Trophoblast cell (in vitro differentiated cells and primary cell): ENCODE data around the gene CCSAP.

Source experiments
- DNase-seq, 2 donors: peaks; one replicate each; pipeline ENCODE4 v3.0.0-alpha.2; 2016
- H2AFZ ChIP-seq: 2 replicates; pipeline ENCODE4 v1.6.1; 2013; ENCODE audit warnings: low read length, moderate library complexity, mild to moderate bottlenecking; ENCODE audit not compliant: insufficient read depth, poor library complexity
- H2AK5ac ChIP-seq: 2 replicates; pipeline ENCODE4 v1.6.1; 2013; ENCODE audit warnings: mild to moderate bottlenecking, low read length
- H2BK120ac ChIP-seq: 2 replicates; pipeline ENCODE4 v1.6.1; 2013; ENCODE audit warnings: low read length, mild to moderate bottlenecking, moderate library complexity; ENCODE audit not compliant: insufficient read depth, poor library complexity
- H2BK12ac ChIP-seq: 2 replicates; pipeline ENCODE4 v1.6.1; 2013; ENCODE audit warnings: mild to moderate bottlenecking, low read length, moderate library complexity
- H2BK5ac ChIP-seq: 2 replicates; pipeline ENCODE4 v1.6.1; 2013; ENCODE audit warnings: low read length, low read depth, moderate library complexity, mild to moderate bottlenecking; ENCODE audit not compliant: poor library complexity
- H3K14ac ChIP-seq: 2 replicates; pipeline ENCODE4 v1.6.1; 2013; ENCODE audit warnings: mild to moderate bottlenecking, low read length
- H3K18ac ChIP-seq: 2 replicates; pipeline ENCODE4 v1.6.1; 2013; ENCODE audit warnings: mild to moderate bottlenecking, low read length
- H3K23ac ChIP-seq: 2 replicates; pipeline ENCODE4 v1.6.1; 2013; ENCODE audit warnings: low read length
- H3K27ac ChIP-seq: 2 replicates; pipeline ENCODE4 v1.5.1; 2013; ENCODE audit warnings: low read depth, mild to moderate bottlenecking, inconsistent platforms, low read length, moderate library complexity
- H3K27me3 ChIP-seq: 2 replicates; pipeline ENCODE4 v1.6.1; 2013; ENCODE audit warnings: inconsistent platforms, mild to moderate bottlenecking, low read length, moderate library complexity; ENCODE audit not compliant: insufficient read depth
- H3K36me3 ChIP-seq, 2 experiments: 1 replicate in 1 of 2; 2 replicates in 1 of 2; pipeline ENCODE4 v1.6.1; 2013; ENCODE audit warnings: low read length in 2 of 2, mild to moderate bottlenecking in 2 of 2, moderate library complexity in 1 of 2; ENCODE audit not compliant: insufficient read depth in 2 of 2, control insufficient read depth in 1 of 2
- H3K4ac ChIP-seq: 2 replicates; pipeline ENCODE4 v1.6.1; 2013; ENCODE audit warnings: low read depth, mild to moderate bottlenecking, low read length, moderate library complexity
- H3K4me1 ChIP-seq, 2 experiments: 1 replicate in 1 of 2; 2 replicates in 1 of 2; pipeline ENCODE4 v1.6.1; 2013; ENCODE audit warnings: low read length in 2 of 2, mild to moderate bottlenecking in 2 of 2, moderate library complexity in 1 of 2; ENCODE audit not compliant: insufficient read depth in 2 of 2, control insufficient read depth in 1 of 2
- H3K4me2 ChIP-seq: 2 replicates; pipeline ENCODE4 v1.6.1; 2013; ENCODE audit warnings: inconsistent platforms, mild to moderate bottlenecking, low read length, moderate library complexity
- H3K4me3 ChIP-seq: 2 replicates; pipeline ENCODE4 v1.5.1; 2013; ENCODE audit warnings: mild to moderate bottlenecking, low read depth, low read length, inconsistent platforms
- H3K79me1 ChIP-seq: one replicate; pipeline ENCODE4 v1.6.1; 2013; ENCODE audit warnings: low read length
- H3K79me2 ChIP-seq: 2 replicates; pipeline ENCODE4 v1.6.1; 2013; ENCODE audit warnings: low read length, mild to moderate bottlenecking; ENCODE audit not compliant: control insufficient read depth, insufficient read depth, poor library complexity
- H3K9ac ChIP-seq: 2 replicates; pipeline ENCODE4 v1.6.1; 2013; ENCODE audit warnings: mild to moderate bottlenecking, low read length
- H3K9me3 ChIP-seq: 2 replicates; pipeline ENCODE4 v1.6.1; 2013; ENCODE audit warnings: low read depth, mild to moderate bottlenecking, control low read depth, inconsistent platforms, low read length; ENCODE audit not compliant: insufficient read depth
- H4K12ac ChIP-seq: 2 replicates; pipeline ENCODE4 v1.6.1; 2013; ENCODE audit warnings: low read depth, mild to moderate bottlenecking, low read length, moderate library complexity
- H4K8ac ChIP-seq: 2 replicates; pipeline ENCODE4 v1.6.1; 2013; ENCODE audit warnings: low read depth, mild to moderate bottlenecking, low read length, moderate library complexity
- H4K91ac ChIP-seq: one replicate; pipeline ENCODE4 v1.6.1; 2013; ENCODE audit warnings: low read depth, mild to moderate bottlenecking, low read length, moderate library complexity
- WGBS: extraction: QIAGEN DNeasy Blood & Tissue Kit; methylation state at CpG from one replicate; pipeline ENCODE4 v1.1.7; 2013; ENCODE audit warnings: missing lambda C conversion rate; ENCODE audit not compliant: insufficient read length, insufficient coverage; ENCODE audit errors: extremely low coverage; 5-methylcytosine and 5-hydroxymethylcytosine counted together

Gene CCSAP

GRCh38 chr1:229371624-229372023 is 28.8 kb upstream of the CCSAP start:
- DNase-seq, result peak; percentile 72 to 87
- no peaks in the 10 kb centered on the region for H3K4me1 ChIP-seq

GRCh38 chr1:229370601-229371021 is 27.8 kb upstream of the CCSAP start:
- no peaks in the 10 kb centered on the region for H3K36me3 ChIP-seq
- H2BK12ac ChIP-seq, result no peak overlapping the region
- H3K14ac ChIP-seq, result no peak overlapping the region
- DNase-seq, result no peak
- H3K27me3 ChIP-seq, result no peaks in the 10 kb centered on the region
- H3K27ac ChIP-seq, result no peak overlapping the region
- no peak overlapping the region for H3K4me2 ChIP-seq
- no peak overlapping the region for H3K4me3 ChIP-seq
- no peaks in the 10 kb centered on the region for H3K9me3 ChIP-seq
- no peak overlapping the region for H2BK120ac ChIP-seq
- H3K79me1 ChIP-seq, result no peaks in the 10 kb centered on the region
- no peak overlapping the region for H3K4ac ChIP-seq
- no peak overlapping the region for H3K9ac ChIP-seq
- no peak overlapping the region for H4K8ac ChIP-seq
- no peaks in the 10 kb centered on the region for H3K79me2 ChIP-seq
- no peak overlapping the region for H4K12ac ChIP-seq
- H3K18ac ChIP-seq, result no peak overlapping the region
- H4K91ac ChIP-seq, result no peak overlapping the region
- no peak overlapping the region for H2AFZ ChIP-seq
- no peaks in the 10 kb centered on the region for H3K4me1 ChIP-seq
- no peak overlapping the region for H2BK5ac ChIP-seq
- H3K23ac ChIP-seq, result no peak overlapping the region
- H2AK5ac ChIP-seq, result no peak overlapping the region
- WGBS, result no CpG with 5 or more reads among the region's 7 CpGs

More at GRCh38 chr1:229371624-229372023, 28.8 kb upstream of the CCSAP start:
- Histone ChIP-seq H4K91ac (no peak overlapping the region), H3K79me2 (no peaks in the 10 kb centered on the region), H2BK120ac (no peak overlapping the region), H3K79me1 (no peaks in the 10 kb centered on the region), H3K4ac (no peak overlapping the region), H3K4me3 (no peak overlapping the region), H3K36me3 (no peaks in the 10 kb centered on the region), H4K8ac (no peak overlapping the region), H3K4me2 (no peak overlapping the region), H3K27me3 (no peaks in the 10 kb centered on the region), H3K9me3 (no peaks in the 10 kb centered on the region), H2BK12ac (no peak overlapping the region), H2AFZ (no peak overlapping the region), H3K18ac (no peak overlapping the region), H3K9ac (no peak overlapping the region), H3K14ac (no peak overlapping the region), H4K12ac (no peak overlapping the region), H3K23ac (no peak overlapping the region), H2AK5ac (no peak overlapping the region), H3K27ac (no peak overlapping the region), H2BK5ac (no peak overlapping the region)
- WGBS, result no CpG with 5 or more reads among the region's 6 CpGs

- Histone ChIP-seq H3K23ac (no peak overlapping the region), H3K27me3 (no peaks in the 10 kb centered on the region), H2AFZ (no peak overlapping the region), H3K9ac (no peak overlapping the region), H3K4me3 (no peak overlapping the region), H3K27ac (no peak overlapping the region), H4K91ac (no peak overlapping the region), H3K79me1 (no peaks in the 10 kb centered on the region), H3K36me3 (no peaks in the 10 kb centered on the region), H2BK5ac (no peak overlapping the region), H3K18ac (no peak overlapping the region), H3K9me3 (no peaks in the 10 kb centered on the region), H3K4me1 (no peaks in the 10 kb centered on the region), H3K79me2 (no peaks in the 10 kb centered on the region), H2BK12ac (no peak overlapping the region), H3K14ac (no peak overlapping the region), H4K12ac (no peak overlapping the region), H2AK5ac (no peak overlapping the region), H3K4ac (no peak overlapping the region), H4K8ac (no peak overlapping the region), H2BK120ac (no peak overlapping the region), H3K4me2 (no peak overlapping the region)
- WGBS, result no CpG with 5 or more reads among the region's 2 CpGs
- no peak for DNase-seq
Observed at GRCh38 chr1:229368347-229368746, 25.5 kb upstream of the CCSAP start.

GRCh38 chr1:229365569-229365968 is 22.7 kb upstream of the CCSAP start:
- no peak overlapping the region for H4K91ac ChIP-seq
- DNase-seq, result no peak
- no peak overlapping the region for H4K8ac ChIP-seq
- H3K79me1 ChIP-seq, result no peaks in the 10 kb centered on the region
- H3K27ac ChIP-seq, result no peak overlapping the region
- no peak overlapping the region for H3K4me3 ChIP-seq
- H2AFZ ChIP-seq, result no peak overlapping the region
- H3K4ac ChIP-seq, result no peak overlapping the region
- H3K4me1 ChIP-seq, result no peaks in the 10 kb centered on the region
- H3K14ac ChIP-seq, result no peak overlapping the region
- H3K36me3 ChIP-seq, result no peaks in the 10 kb centered on the region
- no peak overlapping the region for H2BK120ac ChIP-seq
- no peak overlapping the region for H2AK5ac ChIP-seq
- H2BK5ac ChIP-seq, result no peak overlapping the region
- no peak overlapping the region for H3K4me2 ChIP-seq
- no peak overlapping the region for H3K18ac ChIP-seq
- H3K9me3 ChIP-seq, result no peaks in the 10 kb centered on the region
- no peaks in the 10 kb centered on the region for H3K79me2 ChIP-seq
- H3K23ac ChIP-seq, result no peak overlapping the region
- no CpG with 5 or more reads among the region's 2 CpGs for WGBS
- no peak overlapping the region for H4K12ac ChIP-seq
- no peaks in the 10 kb centered on the region for H3K27me3 ChIP-seq
- H2BK12ac ChIP-seq, result no peak overlapping the region
- H3K9ac ChIP-seq, result no peak overlapping the region
